ENCODE data around the gene ADK.
"Not testable (repeated sequence)": the region's sequence is repeated elsewhere in the genome, so short reads cannot be mapped to it uniquely, and the experiment has no call there.

The ADK gene

DNA sequence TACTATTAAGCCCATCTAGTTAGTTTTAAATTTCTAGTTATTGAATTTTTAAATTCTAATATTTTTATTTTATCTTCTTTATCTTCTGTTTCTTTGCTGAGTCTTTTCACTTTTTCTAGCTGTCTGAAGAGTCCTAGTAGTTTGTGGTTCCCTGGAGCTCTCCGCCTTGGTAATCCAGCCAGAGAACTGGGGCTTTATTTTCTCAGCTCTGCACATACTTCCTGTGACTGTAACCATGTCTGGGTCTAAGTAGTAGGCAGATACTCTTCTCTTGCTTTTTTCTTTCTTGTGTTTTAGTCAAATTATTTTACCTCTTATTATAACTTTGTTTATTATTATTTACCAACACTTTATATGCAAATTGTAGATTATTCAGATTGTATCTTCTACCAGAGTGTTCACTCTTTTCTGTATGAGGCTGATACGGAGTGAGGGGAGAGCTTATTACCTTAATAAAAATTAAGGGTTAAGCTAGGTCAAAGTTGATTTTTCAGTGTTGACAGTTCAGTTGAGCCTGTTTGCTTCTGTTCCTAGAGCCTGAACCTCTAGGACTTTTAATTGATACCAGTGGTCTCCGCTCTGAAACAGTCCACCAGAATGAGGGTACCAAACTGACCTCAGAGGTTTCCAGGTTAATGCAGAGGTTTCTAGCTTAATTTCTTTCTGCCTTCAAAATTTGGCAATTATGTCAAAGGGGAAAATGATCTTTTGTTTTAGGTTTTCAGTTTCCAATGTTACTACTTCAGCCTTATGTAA, 155.4 kb downstream of the ADK start:
- no peak for DNase-seq

GRCh38 chr10:74307061-74307651, 156.1 kb downstream of the ADK start:
- no peak for DNase-seq

- no peak for DNase-seq
Measured at GRCh38 chr10:74310652-74311257, 159.7 kb downstream of the ADK start.

- no peak for DNase-seq
Measured at GRCh38 chr10:74314166-74314565, 163.1 kb downstream of the ADK start.

- DNase-seq: no peak
Measured at GRCh38 chr10:74320026-74320425, 169.0 kb downstream of the ADK start.

- DNase-seq: no peak
Measured at GRCh38 chr10:74320717-74321116, 169.7 kb downstream of the ADK start.

DNA sequence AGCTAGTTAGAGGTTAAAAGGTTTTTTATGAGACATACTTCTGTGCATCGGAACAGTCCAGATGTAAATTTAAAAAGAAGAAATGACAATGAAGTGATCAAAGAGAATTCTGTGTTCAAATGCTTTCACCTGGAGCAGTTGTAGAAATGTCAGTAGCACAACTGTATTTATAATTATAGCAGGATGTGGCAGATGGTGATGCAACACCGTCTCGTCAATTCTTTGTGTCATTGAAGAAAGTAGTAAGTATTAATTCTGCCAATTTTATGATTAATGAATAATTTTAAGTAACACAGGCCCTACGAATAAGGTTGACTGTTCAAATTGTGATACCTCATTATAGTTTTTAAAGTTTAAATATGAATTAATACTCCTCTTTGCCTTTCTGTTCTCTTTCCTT, 171.1 kb downstream of the ADK start:
- DNase-seq: no peak

GRCh38 chr10:74322565-74322964, 171.5 kb downstream of the ADK start:
- DNase-seq: no peak

GRCh38 chr10:74328388-74328787, 177.4 kb downstream of the ADK start:
- DNase-seq: no peak

DNA sequence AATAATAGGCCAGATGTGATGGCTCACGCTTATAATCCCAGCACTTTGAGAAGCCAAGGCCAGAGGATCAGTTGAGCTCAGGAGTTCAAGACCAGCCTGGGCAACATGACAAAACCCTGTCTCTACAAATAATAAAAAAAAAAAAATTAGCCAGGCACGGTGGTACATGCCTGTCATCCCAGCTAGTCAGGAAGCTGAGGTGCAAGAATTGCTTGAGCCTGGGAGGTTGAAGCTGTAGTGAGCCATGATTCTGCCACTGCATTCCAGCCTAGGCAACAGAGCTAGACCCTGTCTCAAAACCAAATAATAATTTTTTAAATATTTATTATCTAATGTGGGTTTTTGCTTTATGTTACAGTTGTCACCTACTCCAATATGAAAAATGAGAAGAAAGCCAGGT, 178.9 kb downstream of the ADK start:
- no peak for DNase-seq

DNA sequence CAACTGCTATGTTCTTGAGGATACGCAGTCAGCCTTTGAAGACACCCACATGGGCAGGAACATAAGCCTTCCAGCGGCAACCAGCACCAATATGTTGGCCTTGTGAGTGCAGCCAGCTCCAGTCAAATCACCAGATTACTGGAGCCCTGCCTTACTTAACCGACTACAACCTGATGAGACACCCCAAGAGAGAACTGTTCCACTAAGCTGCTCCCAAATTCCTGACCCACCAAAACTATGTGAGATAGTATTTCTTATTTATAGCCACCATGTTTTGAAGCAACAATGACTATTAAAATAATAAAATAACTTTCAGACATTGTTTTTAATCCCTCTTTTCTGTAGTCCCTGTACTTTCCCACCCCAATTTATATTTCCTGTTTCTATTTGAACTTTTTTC, 179.6 kb downstream of the ADK start:
- no peak for DNase-seq

DNA sequence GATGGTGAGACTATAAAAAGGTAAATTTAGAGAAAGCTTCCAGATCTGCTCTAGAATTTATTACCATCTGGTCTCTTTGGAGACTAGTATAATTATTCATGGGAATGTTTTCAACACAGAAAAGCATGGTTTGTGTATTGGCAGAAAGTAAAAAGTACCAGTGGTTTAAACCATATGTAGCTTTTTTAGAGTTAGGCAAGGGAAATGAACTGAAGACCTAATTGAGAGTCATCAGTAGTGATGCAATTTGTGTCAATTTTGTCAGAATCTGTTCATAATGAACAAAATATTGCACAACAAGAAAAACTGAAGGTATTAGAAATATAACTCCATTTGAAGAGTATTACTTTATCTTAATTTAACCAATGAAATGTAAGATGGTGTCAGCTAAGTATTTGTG, 181.4 kb downstream of the ADK start:
- DNase-seq: no peak

DNA sequence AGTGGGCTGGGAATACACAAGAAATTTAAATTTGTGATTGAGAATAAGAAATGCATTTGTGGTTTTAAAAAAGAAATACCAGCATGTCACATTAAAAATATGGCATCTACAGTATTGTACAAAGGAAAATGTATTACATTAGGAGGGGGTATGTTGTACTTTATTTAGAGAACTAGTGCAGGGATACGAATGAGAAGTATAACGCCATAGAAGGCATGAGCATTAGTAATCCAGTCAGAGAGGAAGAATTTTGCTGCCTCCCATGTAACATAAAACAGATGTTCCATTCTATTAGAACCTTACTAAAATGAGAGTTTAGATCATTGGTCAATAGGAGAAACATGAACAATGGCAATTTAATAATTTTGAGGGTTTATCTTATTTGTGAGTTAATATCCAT, 182.2 kb downstream of the ADK start:
- no peak for DNase-seq

DNA sequence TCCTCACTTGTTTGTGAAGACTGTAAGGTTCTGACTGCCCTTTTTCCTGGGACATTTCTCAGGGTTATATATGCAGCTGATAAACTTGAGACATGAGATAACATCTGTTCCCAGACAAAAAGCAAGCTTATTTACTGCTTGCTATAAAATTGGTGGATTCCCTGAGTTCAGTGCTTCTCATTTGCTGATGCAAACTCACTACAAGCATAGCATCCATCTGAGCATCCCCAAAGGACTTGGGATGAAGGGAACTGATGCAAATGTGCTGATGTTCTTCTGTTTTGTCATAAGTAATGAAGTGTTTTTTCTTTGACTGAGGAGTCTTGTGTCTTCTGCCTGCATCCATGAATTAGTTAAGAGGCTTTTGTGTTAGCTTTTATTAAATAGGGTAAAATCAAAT, 183.2 kb downstream of the ADK start:
- no peak for DNase-seq

DNA sequence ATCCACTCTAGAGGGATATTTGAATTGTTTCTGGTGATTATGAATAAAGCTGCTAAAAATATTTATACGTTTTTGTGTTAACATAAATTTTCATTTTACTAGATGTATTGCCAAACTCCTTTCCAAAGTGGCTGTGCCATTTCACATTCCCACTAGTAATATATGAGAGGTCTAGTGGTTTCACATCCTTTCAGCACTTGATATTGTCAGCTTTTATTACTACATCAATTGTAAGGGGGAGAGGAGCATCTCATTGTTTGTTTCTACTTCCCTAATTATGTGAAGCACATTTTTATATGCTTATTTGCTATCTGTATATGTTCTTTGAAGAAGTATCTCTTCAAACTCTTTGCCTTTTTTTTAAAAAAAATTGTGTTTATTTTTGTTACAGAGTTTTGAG, 184.5 kb downstream of the ADK start:
- DNase-seq: no peak

- DNase-seq: no peak
Measured at GRCh38 chr10:74337330-74338016, 186.5 kb downstream of the ADK start.

DNA sequence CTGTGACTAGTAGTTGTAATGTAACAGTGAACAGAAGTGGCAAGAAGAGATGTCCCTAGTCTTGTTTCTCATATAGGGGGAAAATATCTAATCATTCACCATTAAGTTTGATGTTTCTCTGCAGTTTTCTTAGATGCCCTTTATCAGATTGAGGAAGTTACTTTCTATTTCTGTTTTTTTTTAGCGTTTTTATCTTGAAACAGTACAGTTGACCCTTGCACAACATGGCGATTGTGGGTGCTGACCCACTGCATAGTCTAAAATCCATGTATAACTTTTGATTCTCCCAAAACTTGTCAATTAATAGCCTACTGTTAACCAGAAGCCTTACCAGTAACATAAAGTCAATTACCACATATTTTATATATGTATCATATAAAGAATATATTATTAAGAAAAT, 192.0 kb downstream of the ADK start:
- no peak for DNase-seq

DNA sequence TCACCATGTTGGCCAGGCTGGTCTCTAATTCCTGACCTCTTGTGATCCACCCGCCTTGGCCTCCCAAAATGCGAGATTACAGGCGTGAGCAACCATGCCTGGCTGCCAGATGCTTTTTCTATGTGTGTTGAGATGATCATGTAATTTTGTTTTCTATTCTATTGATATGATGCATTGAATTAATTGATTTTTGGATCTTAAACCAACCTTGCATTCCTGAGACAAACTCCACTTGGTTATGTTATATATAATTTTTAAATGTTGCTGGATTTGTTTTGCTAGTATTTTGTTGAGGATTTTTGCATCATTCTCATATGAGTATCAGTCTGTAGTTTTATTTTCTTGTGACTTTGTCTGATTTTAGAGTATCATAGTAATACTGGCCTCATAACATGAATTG, 192.8 kb downstream of the ADK start:
- no peak for DNase-seq

GRCh38 chr10:74344306-74344705, 193.3 kb downstream of the ADK start:
- no peak for DNase-seq

- DNase-seq: no peak
Measured at GRCh38 chr10:74347522-74347921, 196.5 kb downstream of the ADK start.

- DNase-seq: not testable (repeated sequence)
Measured at GRCh38 chr10:74353021-74353420, 202.0 kb downstream of the ADK start.

GRCh38 chr10:74361678-74362077, 210.7 kb downstream of the ADK start:
- no peak for DNase-seq

- DNase-seq: no peak
Measured at GRCh38 chr10:74363727-74364126, 212.7 kb downstream of the ADK start.

DNA sequence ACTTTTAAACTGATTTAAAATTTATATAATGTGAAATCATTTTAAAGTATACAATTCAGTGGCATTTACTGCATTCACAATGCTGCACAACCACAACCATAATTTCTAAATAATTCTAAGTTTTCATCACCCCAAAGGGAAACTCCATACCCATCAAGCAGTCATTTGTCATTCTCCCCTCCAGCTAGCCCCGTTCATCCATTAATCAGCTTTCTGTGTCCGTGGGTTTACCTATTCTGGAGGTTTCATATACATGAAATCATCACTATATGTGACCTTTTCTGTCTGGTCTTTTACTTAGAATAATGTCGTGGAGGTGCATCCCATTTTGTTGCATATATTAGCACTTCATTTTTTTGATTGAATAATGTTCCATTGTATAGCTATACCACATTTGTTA, 214.1 kb downstream of the ADK start:
- DNase-seq: no peak

Data from kidney glomerular epithelial cell (primary cell).